ENCODE measurements around the gene RNASEH2B.

Gene RNASEH2B

GRCh38 chr13:50940509-50940908 is 30.9 kb downstream of the RNASEH2B start:
- no peak for DNase-seq (ENCODE audit: low read depth in 2 of 2)

DNA sequence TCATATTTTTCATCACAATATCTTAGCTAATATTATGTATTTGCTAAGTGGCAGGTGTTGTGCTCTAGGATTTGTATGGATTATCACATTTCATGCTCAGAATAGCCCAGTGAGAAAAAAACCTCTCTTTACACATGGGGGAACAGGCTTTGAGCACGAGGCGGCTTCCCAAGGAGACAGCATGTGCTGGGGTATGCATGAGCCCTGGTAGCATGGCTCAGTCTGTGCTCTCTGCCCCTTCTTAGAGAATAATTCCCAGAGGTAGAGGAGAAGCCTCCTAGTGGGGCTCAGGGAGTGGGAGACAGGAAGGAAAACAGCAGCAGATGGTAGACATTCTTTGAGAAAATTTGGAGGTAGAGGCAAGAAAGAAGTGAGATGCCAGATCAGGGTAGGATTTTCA is 31.6 kb downstream of the RNASEH2B start:
- no peak for DNase-seq (ENCODE audit: low read depth in 2 of 2)

- no peak for DNase-seq (ENCODE audit: low read depth in 2 of 2)
Measured at GRCh38 chr13:50942630-50943311, 33.2 kb downstream of the RNASEH2B start.

DNA sequence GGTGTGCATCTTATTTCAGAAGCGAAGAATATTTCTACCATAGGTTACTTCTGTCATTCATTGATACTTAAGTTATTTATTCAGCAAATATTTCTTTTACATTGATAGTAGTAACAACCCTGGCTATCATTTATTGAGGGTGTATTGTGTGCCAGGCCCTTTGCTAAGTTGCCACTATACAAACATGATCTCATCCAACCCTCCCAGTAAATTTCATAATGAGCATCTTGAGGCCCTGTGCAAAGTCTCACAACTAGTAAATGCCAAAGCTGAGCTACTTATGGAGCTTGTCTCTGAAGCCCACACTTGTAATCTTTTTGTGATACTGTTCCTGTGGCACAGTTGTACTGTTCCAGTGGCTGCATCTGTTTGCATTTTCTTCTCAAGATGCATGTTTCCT is 36.1 kb downstream of the RNASEH2B start:
- DNase-seq (ENCODE audit: low read depth in 2 of 2), result no peak

DNA sequence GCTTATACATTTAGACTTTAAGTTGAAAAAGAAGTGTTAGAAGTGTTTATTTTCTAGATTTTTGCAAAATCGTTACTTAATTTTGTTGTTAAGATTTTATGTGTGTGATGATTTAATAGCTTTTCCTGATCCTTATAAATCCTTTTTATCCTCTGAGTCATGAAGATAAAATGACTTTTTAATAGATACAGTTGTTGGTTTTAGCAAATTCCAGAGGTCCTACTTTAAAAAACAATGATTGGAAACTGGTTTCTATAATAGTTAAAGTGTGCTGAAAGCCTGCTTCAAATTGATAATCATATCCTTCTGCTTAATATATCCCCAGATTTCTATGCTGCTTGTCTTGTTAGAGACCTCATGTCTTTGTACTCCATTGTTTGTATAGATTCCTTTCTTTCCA is 39.0 kb downstream of the RNASEH2B start:
- no peak for DNase-seq (ENCODE audit: low read depth in 2 of 2)

DNA sequence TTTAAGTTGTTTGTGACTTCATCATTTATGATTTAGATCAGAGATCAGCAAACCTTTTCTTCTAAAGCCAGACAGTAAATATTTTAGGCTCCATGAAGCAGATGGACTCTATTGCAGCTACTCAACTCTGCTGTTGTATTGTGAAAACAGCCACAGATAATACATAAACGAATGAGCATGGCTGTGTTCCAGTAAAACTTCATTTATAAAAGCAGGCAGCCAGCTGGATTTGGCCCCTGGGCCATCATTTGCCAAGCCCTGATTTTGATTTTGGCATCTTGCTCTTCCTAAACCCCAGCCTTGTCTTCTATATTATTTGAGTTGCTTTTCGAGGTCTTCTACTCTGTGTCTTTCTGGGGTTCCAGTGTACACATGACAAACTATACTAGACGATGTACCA is 41.3 kb downstream of the RNASEH2B start:
- DNase-seq (ENCODE audit: low read depth in 2 of 2), result no peak

DNA sequence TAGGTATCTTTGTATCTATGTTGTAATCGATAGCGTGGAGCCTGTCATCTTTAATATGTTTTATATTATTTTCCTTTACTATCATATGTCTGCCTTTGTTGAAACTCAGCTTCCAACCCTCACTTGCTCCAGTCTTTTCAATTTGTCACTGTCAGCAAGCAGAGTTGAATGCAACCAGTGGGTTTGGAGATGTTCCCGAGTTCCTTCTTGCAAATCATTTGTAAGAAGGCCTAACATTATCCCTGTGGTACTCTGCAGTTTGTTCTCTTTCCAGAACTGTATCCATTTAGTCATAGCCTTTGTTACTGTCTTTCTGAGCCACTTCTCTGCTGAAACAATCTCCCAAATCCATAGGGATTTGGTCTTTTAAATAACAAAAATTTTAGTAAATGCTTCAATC is 41.8 kb downstream of the RNASEH2B start:
- DNase-seq (ENCODE audit: low read depth in 2 of 2), result no peak

DNA sequence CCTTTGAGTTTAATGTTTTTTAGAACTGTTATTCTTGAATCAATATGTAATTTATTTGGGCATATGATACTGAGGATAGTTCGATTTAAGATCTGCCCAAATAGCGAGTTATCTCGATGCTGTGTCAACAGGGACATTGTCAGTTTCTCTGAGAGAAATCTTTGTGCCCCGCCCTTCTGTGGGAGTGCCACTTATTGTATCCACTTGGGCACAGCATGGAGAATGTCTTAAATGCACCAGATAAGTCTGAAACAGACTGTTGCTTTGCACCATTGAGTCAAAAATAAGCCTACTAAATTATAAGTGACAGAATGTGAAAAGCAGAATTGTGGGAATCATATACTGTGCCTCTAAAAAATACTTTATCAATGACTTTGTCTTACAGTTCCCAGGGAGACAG is 45.6 kb downstream of the RNASEH2B start:
- DNase-seq (ENCODE audit: low read depth in 2 of 2), result no peak

- DNase-seq (ENCODE audit: low read depth in 2 of 2), result no peak
Measured at GRCh38 chr13:50955798-50956197, 46.2 kb downstream of the RNASEH2B start.

DNA sequence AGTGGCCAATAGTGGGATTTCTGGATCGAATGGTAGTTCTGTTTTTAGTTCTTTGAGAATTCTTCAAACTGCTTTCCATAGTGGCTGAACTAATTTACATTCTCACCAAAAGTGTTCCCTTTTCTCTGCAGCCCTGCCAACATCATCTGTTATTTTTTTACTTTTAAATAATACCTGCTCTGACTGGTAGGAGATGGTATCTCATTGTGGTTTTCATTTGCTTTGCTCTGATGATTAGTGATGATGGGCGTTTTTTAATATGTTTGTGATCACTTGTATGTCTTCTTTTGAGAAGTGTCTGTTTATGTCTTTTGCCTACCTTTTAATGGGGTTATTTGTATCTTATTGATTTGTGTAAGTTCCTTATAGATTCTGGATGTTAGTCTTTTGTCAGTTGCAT is 48.0 kb downstream of the RNASEH2B start:
- no peak for DNase-seq (ENCODE audit: low read depth in 2 of 2)

GRCh38 chr13:50969691-50970090 is 60.1 kb downstream of the RNASEH2B start:
- DNase-seq (ENCODE audit: low read depth in 2 of 2), result no peak

DNA sequence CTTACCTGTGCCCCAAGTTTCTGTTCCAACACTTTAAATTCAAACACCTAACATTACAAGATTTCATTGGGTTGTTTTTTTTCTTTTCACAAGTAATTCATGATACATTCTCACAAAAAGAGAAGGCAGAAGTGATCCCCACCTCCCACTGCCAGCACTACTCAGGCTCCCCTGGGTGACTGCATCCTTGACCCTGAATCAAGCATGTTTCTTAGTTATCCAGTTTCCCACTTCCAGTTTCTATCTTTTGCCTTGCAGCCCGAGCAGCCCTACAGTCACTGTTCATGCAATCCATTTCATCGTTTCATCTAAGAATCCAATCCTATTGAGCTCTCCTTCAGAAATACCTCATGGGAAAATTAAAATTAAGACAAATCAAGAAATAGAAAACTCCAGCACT is 61.4 kb downstream of the RNASEH2B start:
- DNase-seq (ENCODE audit: low read depth in 2 of 2), result no peak

DNA sequence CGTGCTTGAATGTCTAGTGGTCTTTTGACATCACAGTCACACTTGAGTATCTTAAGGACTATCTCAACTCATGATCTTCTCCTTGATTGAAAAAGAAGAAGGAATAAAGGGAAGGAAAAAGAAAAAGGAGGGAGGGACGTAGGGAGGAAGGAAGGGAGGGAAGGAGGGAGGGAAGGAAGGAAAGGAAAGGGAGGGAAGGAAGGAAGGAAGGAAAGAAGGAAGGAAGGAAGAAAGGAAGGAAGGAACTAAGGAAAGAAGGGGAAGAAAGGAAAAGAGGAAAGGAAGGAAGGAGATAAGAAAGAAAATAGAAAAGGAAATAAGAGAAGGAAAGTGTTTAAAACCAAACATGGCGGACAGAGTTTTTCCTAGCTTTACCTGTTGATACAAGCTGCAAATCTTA is 64.7 kb downstream of the RNASEH2B start:
- no peak for DNase-seq (ENCODE audit: low read depth in 2 of 2)

- no peak for DNase-seq (ENCODE audit: low read depth in 2 of 2)
Measured at GRCh38 chr13:50979187-50979586, 69.6 kb downstream of the RNASEH2B start.

- no peak for DNase-seq (ENCODE audit: low read depth in 2 of 2)
Measured at GRCh38 chr13:50981686-50982085, 72.1 kb downstream of the RNASEH2B start.

DNA sequence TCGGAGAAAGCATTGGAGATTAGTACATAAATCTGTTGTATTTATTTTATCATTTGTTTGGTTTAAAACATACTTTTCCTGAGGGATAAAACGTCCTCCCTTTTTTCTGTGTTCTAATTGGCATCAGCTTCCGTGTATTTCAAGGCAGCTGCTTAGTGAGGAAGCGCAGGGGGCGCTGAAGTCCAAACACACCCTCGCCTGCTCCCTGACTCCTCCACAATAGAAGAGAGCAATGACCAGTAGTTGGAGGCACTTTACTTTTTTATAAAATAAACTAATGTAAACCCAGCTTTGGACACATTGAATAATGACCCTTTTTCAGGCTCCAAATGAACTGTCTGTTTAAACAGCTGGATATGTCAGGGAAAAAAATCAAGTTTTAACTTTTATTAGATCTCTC is 79.9 kb downstream of the RNASEH2B start:
- no peak for DNase-seq (ENCODE audit: low read depth in 2 of 2)

GRCh38 chr13:50990065-50990817 is 80.7 kb downstream of the RNASEH2B start:
- no peak for DNase-seq (ENCODE audit: low read depth in 2 of 2)

GRCh38 chr13:50990818-50991506 is 81.4 kb downstream of the RNASEH2B start:
- no peak for DNase-seq (ENCODE audit: low read depth in 2 of 2)

DNA sequence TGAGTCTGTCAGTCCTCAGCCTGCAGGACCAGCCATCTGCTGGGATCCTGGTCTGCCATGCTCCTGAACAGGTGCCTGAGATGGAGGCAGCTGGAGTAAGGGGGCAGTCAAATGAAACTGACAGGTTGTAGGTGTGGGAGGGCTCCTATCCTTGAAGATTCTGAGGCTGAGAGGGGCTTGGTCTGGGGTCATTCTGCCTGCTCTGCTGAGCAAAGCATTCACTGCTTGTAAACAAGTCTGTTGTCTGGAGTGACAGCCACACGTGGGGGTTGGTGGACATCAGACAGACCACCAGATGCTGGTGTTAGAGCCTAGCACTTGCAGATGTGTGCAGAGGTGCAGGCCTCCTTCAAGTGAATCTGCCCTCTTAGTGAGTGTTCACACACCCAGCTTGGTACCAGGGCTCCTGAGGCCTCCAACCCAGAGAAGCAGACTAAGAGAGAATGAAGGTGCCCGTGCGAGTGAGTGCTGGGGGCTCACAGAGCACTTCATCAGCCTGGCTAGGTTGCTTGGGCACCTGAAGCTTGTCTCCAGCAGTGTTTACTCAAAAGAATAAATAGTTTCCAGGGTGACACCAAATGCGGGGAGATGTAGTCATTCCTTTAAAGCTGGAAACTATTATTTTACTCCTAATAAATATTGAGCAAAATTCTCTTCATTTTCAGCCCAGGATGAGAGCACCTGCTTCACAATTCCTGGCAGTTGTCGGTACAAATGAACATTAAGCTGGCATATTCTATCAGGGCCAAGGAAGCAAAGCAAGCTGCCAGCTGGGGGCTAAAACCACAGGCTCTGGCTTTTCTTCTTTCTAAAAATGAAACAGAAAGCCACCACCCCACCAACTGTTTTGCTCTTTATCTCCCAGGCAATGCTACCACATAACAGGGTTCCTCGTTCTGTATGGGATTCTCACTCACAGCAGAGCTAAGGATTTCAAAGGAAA is 82.3 kb downstream of the RNASEH2B start:
- DNase-seq (ENCODE audit: low read depth in 2 of 2), result no peak

DNA sequence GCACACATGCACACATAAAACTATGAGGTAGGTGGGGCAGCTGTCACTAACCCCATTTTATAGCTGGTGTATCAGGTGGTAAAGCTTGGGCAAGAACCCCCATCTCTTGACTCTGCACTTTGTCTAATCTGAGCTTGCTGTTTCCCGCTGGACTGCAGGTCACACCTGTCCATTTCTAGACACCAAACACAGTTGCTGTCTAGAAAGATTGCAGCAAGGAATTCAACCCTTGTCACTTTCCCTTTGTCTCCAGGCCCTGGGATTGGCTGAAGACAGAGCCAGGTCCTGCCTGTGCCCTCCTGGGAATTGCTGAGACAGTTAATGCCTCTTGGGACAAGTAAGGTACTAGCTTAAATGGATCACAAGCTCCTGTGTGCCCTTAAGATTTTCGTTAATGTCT is 83.8 kb downstream of the RNASEH2B start:
- DNase-seq (ENCODE audit: low read depth in 2 of 2), result no peak

GRCh38 chr13:50993934-50994333 is 84.3 kb downstream of the RNASEH2B start:
- no peak for DNase-seq (ENCODE audit: low read depth in 2 of 2)

DNA sequence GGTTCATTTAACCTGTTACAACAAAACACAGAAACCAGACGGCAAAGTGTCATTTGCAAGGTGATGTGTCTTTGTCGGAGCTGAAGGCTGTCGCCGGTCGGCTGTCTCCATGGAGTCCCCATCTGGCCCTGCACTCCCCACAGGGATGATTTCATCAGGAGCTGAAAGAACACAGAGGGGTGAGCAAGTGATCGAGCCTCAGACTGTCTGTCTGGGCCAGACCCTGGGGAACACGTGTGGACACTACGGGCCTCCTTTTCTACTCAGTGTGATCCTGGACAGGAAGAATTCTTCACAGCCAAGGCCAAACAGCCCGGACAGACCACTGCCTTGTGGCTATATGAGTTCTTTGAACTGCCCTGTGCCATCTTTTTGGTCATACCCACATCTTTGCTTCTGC is 85.1 kb downstream of the RNASEH2B start:
- DNase-seq (ENCODE audit: low read depth in 2 of 2), result no peak

All from stimulated activated CD8-positive, alpha-beta memory T cell treated with anti-CD3 and anti-CD28 coated beads, Interleukin-2, amount 100 ng/mL, for 1 hour (primary cell).